CD4-positive, alpha-beta T cell treated with Interleukin-21 for 1 hour (primary cell): Measurements from ENCODE around the gene RASSF8.

Experiments used
- DNase-seq: peaks from one replicate; pipeline ENCODE4 v3.0.0-alpha.2; 2020

The RASSF8 gene

GRCh38 chr12:26062566-26062965, 104.1 kb downstream of the RASSF8 start:
- DNase-seq = no peak

- DNase-seq = no peak
These were observed 107.0 kb downstream of the RASSF8 start for GRCh38 chr12:26065451-26065850.

GRCh38 chr12:26068503-26068902, 110.0 kb downstream of the RASSF8 start:
- DNase-seq = no peak

- DNase-seq = no peak
These were observed 111.3 kb downstream of the RASSF8 start for GRCh38 chr12:26069796-26070195.

- DNase-seq = no peak
These were observed 119.6 kb downstream of the RASSF8 start for GRCh38 chr12:26077915-26078702.

- no peak for DNase-seq
These were observed 122.4 kb downstream of the RASSF8 start for GRCh38 chr12:26080911-26081310.

- no peak for DNase-seq
These were observed 128.5 kb downstream of the RASSF8 start for GRCh38 chr12:26086936-26087335.

GRCh38 chr12:26088998-26089397, 130.5 kb downstream of the RASSF8 start:
- no peak for DNase-seq

- no peak for DNase-seq
These were observed 132.5 kb downstream of the RASSF8 start for GRCh38 chr12:26090836-26091510.

- DNase-seq = no peak
These were observed 133.3 kb downstream of the RASSF8 start for GRCh38 chr12:26091822-26092221.

GRCh38 chr12:26092346-26093105, 134.0 kb downstream of the RASSF8 start:
- DNase-seq = no peak

GRCh38 chr12:26095186-26095585, 136.7 kb downstream of the RASSF8 start:
- DNase-seq = no peak

GRCh38 chr12:26096036-26096435, 137.6 kb downstream of the RASSF8 start:
- no peak for DNase-seq

GRCh38 chr12:26097046-26097878, 138.8 kb downstream of the RASSF8 start:
- peak; percentile 58 for DNase-seq

- no peak for DNase-seq
These were observed 142.3 kb downstream of the RASSF8 start for GRCh38 chr12:26100666-26101349.

GRCh38 chr12:26101350-26101734, 142.9 kb downstream of the RASSF8 start:
- DNase-seq = no peak

GRCh38 chr12:26101763-26102162, 143.3 kb downstream of the RASSF8 start:
- no peak for DNase-seq

- DNase-seq = no peak
These were observed 144.5 kb downstream of the RASSF8 start for GRCh38 chr12:26102953-26103352.

GRCh38 chr12:26106347-26106746, 147.9 kb downstream of the RASSF8 start:
- DNase-seq = no peak

- DNase-seq = no peak
These were observed 150.4 kb downstream of the RASSF8 start for GRCh38 chr12:26108915-26109314.

GRCh38 chr12:26109343-26109881, 150.9 kb downstream of the RASSF8 start:
- DNase-seq = no peak

GRCh38 chr12:26112232-26112631, 153.8 kb downstream of the RASSF8 start:
- DNase-seq = no peak
